Small intestine (tissue), 7 donors: Measurements from ENCODE around the gene SLC45A3. TPM values are rescaled to one million over a fixed set of nuclear protein-coding genes. Genes with fewer than 3 reads are reported as not detected.

Source experiments
- DNase-seq, 2 donors: peaks; one replicate each; pipeline versions ENCODE4 v3.0.0 to v3.0.0-alpha.2; 2013
- FAIRE-seq: peaks from 2 replicates; lab custom pipeline; 2012; peaks lifted over from hg19 to GRCh38; lab: Jason Lieb, UNC
- H3K27ac ChIP-seq, 3 donors: one replicate each; pipeline ENCODE4 v1.5.1; 2013; ENCODE audit warnings: low read length in 2 of 3, mild to moderate bottlenecking in 2 of 3, control low read depth in 1 of 3, inconsistent platforms in 1 of 3, low read depth in 1 of 3, moderate library complexity in 1 of 3
- H3K27me3 ChIP-seq, 3 donors: one replicate each; pipeline ENCODE4 v1.6.1; 2013; ENCODE audit warnings: low read length in 3 of 3, inconsistent platforms in 1 of 3; ENCODE audit not compliant: control insufficient read depth in 3 of 3, insufficient read depth in 3 of 3
- H3K36me3 ChIP-seq, 3 donors: one replicate each; pipeline ENCODE4 v1.6.1; 2013; ENCODE audit warnings: low read length in 3 of 3, inconsistent platforms in 1 of 3, low read depth in 1 of 3, mild to moderate bottlenecking in 1 of 3, moderate library complexity in 1 of 3; ENCODE audit not compliant: control insufficient read depth in 3 of 3, insufficient read depth in 2 of 3
- H3K4me1 ChIP-seq, 3 donors: one replicate each; pipeline ENCODE4 v1.6.1; 2013; ENCODE audit warnings: low read length in 2 of 3, inconsistent platforms in 1 of 3, low read depth in 1 of 3, mild to moderate bottlenecking in 1 of 3, moderate library complexity in 1 of 3; ENCODE audit not compliant: control insufficient read depth in 3 of 3, insufficient read depth in 2 of 3
- H3K4me3 ChIP-seq, 3 donors: one replicate each; pipeline ENCODE4 v1.5.1; 2013; ENCODE audit warnings: low read length in 3 of 3, control low read depth in 1 of 3, inconsistent platforms in 1 of 3, low read depth in 1 of 3, mild to moderate bottlenecking in 1 of 3, moderate library complexity in 1 of 3
- H3K9me3 ChIP-seq, 2 donors: one replicate each; pipeline ENCODE4 v1.6.1; 2013; ENCODE audit warnings: low read depth in 1 of 2, low read length in 1 of 2; ENCODE audit not compliant: control insufficient read depth in 2 of 2, insufficient read depth in 1 of 2
- WGBS, 3 donors: extraction: QIAGEN DNeasy Blood & Tissue Kit; methylation state at CpG; one replicate each; pipeline ENCODE4 v1.1.7; 2013; 5-methylcytosine and 5-hydroxymethylcytosine counted together
- polyA plus RNA-seq, 4 donors: library from polyadenylated mRNA; stranded (reverse) in 3 of 4; unstranded in 1 of 4; fragments of 200-250 nt in 3 of 4; fragments of 120-200 nt in 1 of 4; gene quantifications; one replicate each; pipeline versions ENCODE4 v1.2.1 to v1.2.3, GENCODE V29; 2013
- donor health status: healthy with polysubstance abuse.
- donor health status: control.
- donor health status: control.
- donor health status: Bipolar disorder and iron deficiency.
- donor health status: healthy.

SLC45A3 gene
- polyA plus RNA-seq, 4 donors: 1.1 to 10.6 (median 4.9) TPM

GRCh38 chr1:205612104-205612503 is 68.2 kb downstream of the SLC45A3 start:
- 91 to 97% (median 95%) methylated on average over 3 of the region's 3 CpGs for WGBS, 3 donors
- Histone ChIP-seq H3K27ac (no peak overlapping the region), H3K36me3 (peaks cover 4 to 14% (median 10%) of the 10 kb centered on the region in 3 donors), H3K27me3 (no peaks in the 10 kb centered on the region), H3K9me3 (no peaks in the 10 kb centered on the region), H3K4me1 (peaks cover 0 to 2% (median 0%) of the 10 kb centered on the region in 3 donors), H3K4me3 (no peak overlapping the region)
- no peak for FAIRE-seq
- no peak for DNase-seq

GRCh38 chr1:205610901-205611466 is 69.3 kb downstream of the SLC45A3 start:
- WGBS, 3 donors: 46 to 55% (median 49%) methylated on average over 3 of the region's 3 CpGs

GRCh38 chr1:205610036-205610435 is 70.3 kb downstream of the SLC45A3 start:
- Histone ChIP-seq H3K4me1 (peaks cover 0 to 2% (median 0%) of the 10 kb centered on the region in 3 donors), H3K27me3 (no peaks in the 10 kb centered on the region), H3K4me3 (no peak overlapping the region), H3K27ac (no peak overlapping the region), H3K36me3 (peaks cover 4 to 17% (median 13%) of the 10 kb centered on the region in 3 donors), H3K9me3 (no peaks in the 10 kb centered on the region)
- FAIRE-seq: no peak
- DNase-seq: no peak
- WGBS, 3 donors: 58 to 77% (median 76%) methylated on average over 2 of the region's 2 CpGs

More at GRCh38 chr1:205610901-205611466, 69.3 kb downstream of the SLC45A3 start:
- DNase-seq: no peak
- no peak for FAIRE-seq
- H3K4me3 ChIP-seq: no peak overlapping the region
- H3K4me1 ChIP-seq: peaks cover 0 to 2% (median 0%) of the 10 kb centered on the region in 3 donors
- no peaks in the 10 kb centered on the region for H3K9me3 ChIP-seq
- no peak overlapping the region for H3K27ac ChIP-seq
- H3K36me3 ChIP-seq: peaks cover 4 to 12% (median 9%) of the 10 kb centered on the region in 3 donors
- no peaks in the 10 kb centered on the region for H3K27me3 ChIP-seq

Other genes starting within 250 kb of the SLC45A3 start
- under 1 TPM in 3 of 4 donors, not detected in 1; 0.22 to 0.43 (median 0.30) TPM for gene BLACAT1, start 224.5 kb downstream of the SLC45A3 start, polyA plus RNA-seq
- 10 to 100 TPM; 32.7 to 62.4 (median 41.1) TPM for gene CDK18, start 175.8 kb downstream of the SLC45A3 start, polyA plus RNA-seq
- 10 to 100 TPM in 1 of 4 donors, 1 to 10 TPM in 3; 2.7 to 14.7 (median 4.5) TPM for gene ELK4, start 48.5 kb downstream of the SLC45A3 start, polyA plus RNA-seq
- 100 to 1,000 TPM in 1 of 4 donors, 10 to 100 TPM in 2, 1 to 10 TPM in 1; 7.8 to 104 (median 32.1) TPM for gene NUCKS1, start 69.7 kb upstream of the SLC45A3 start, polyA plus RNA-seq
- gene RAB29, start 95.0 kb upstream of the SLC45A3 start, polyA plus RNA-seq: 100 to 1,000 TPM in 1 of 4 donors, 10 to 100 TPM in 1, 1 to 10 TPM in 2; 7.4 to 152 (median 8.9) TPM
- 1 to 10 TPM in 3 of 4 donors, under 1 TPM in 1; 0.89 to 9.4 (median 3.2) TPM for gene SLC41A1, start 132.7 kb upstream of the SLC45A3 start, polyA plus RNA-seq
- under 1 TPM in 2 of 4 donors, not detected in 2; 0.15 to 0.19 TPM for gene PM20D1, start 169.6 kb upstream of the SLC45A3 start, polyA plus RNA-seq